Measurements from ENCODE around the gene PUS10.

DNA sequence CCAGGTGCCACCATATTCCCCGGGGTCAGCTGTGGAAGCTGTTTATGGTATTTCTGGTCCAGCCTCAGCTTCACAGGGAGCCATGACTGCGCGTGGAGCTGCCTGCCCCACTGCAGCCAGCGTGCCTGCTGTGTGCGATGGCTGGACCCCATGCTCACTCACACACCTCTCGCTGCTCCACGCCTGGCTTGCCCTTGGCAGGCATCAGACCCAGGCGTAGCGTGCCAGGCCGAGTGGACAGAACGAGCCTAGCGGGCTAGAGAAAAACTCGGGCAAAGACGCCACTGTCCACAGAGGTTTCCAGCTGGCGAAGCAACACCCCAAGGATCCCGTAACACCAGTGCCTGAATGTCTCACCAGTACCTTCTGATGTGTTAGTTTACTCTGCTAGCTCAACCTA lies 43.4 kb downstream of the PUS10 start:
- TF ChIP-seq, protein P1, sequence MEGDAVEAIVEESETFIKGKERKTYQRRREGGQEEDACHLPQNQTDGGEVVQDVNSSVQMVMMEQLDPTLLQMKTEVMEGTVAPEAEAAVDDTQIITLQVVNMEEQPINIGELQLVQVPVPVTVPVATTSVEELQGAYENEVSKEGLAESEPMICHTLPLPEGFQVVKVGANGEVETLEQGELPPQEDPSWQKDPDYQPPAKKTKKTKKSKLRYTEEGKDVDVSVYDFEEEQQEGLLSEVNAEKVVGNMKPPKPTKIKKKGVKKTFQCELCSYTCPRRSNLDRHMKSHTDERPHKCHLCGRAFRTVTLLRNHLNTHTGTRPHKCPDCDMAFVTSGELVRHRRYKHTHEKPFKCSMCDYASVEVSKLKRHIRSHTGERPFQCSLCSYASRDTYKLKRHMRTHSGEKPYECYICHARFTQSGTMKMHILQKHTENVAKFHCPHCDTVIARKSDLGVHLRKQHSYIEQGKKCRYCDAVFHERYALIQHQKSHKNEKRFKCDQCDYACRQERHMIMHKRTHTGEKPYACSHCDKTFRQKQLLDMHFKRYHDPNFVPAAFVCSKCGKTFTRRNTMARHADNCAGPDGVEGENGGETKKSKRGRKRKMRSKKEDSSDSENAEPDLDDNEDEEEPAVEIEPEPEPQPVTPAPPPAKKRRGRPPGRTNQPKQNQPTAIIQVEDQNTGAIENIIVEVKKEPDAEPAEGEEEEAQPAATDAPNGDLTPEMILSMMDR (IDR thresholded peaks at IDR 0.05 in 4 of 5, conservative IDR thresholded peaks at IDR 0.05 in 1 of 5), result no peak
- TF ChIP-seq POLR2A (IDR thresholded peaks at IDR 0.05), result no peak
